ENCODE results near the gene DAPK1.
"Not testable (repeated sequence)": the region's sequence is repeated elsewhere in the genome, so short reads cannot be mapped to it uniquely, and the experiment has no call there.

The DAPK1 gene

DNA sequence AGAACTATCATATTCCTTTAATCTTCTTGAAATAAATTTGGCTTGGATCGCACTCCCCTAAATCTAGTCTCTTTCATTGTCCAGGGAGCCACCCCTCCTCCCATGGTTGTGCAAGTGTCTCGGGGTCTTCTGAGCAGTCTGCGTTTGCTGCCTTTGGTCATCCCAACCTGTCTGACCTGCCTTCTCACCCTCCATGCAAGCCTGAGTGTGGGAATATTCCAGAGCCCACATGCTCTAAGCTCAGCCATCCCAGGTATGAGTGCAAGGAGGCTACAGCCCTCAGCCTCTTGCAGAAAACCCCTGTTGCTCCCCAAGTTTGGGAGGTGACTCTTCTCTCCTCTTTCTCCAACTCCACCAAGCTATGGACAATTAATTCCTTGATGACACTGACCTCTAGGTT, 220.6 kb downstream of the DAPK1 start:
- DNase-seq, result no peak

DNA sequence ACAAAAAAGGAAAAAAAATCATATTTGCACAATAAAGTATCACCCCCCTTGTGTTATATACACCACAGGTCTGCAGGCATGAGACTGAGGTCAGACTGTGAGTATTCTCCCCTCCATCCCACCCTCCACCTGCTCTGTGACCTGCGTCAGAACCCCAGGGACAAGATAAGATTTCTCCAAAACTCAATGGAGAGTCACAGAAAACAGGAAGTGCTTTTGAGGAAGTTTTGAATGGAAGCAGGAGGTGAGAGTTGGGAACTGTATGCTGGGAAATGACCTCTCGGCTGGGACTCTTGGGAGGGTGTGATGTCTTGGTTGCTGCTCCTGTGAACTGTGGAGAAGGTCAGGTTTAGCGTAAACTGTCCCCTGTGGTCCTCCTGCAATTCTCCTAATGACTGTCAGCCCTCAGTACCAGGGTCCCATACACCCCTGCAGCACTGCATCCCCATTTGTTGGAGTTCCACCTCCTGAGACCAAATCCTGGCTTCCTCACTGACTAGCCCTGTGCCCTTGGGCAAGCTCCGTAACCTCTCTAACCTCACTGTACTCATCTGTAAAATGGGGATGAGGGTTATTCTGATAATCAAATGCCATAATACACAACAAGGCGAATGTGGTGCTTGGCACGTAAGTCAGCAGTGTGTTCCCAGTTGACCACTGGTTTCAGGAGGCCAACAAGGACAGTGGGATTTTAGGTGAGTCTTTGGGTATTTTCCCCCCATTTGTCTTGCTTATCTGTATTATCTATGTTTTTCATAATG, 221.4 kb downstream of the DAPK1 start:
- DNase-seq, result no peak

DNA sequence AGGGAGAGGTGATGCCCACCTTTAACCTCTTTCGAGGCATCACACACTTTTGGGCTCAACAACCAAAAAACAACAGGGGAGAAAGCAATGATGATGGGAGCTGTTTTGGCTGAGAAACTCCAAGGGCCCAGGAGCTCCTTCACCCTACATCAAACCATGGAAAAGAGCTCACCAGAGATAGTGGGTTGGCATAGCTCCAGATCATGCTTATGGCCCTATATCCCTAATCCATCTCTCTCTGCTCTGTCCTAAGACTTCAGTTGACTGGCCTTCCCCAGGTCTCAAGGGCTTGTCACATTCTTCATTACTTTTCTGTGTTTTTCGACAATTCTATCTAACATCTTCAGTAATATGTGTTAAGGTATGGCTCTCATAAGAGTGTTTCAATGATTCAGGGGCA, 222.5 kb downstream of the DAPK1 start:
- no peak for DNase-seq

DNA sequence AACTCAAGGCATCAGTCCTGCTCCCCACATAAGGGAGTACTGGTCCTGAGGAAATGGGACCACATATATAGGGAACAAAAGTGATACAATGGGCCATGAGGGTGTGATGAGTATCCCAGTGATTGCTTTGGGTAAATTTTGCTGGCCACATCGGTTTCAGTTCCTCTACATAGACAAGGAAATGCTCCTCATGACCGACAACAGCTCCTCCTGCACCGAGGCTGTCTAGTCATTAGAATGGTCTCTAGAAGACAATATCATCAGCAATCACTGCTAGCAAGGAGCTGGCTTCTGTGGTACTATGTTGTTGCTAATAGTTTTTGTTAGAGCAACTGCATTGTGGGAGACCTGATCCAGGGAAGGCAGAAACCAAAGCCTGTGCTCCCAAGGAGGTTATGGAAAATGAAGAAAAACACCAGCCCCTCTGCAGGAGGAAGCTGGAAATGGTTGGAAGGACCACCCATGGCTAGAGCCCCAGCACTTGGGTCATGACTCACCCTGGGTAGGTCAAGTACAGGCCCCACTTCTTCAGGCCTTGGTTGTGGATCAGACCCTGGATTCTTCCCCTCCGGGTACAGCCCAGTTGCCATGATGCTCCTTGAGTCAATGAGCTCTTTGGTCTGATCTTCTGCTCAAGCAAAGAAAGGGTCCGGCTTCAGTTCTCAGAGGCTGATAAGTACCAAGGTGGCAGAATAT, 224.9 kb downstream of the DAPK1 start:
- peak in 7 of 14 donors; percentile 7 to 43 (median 23) for DNase-seq

DNA sequence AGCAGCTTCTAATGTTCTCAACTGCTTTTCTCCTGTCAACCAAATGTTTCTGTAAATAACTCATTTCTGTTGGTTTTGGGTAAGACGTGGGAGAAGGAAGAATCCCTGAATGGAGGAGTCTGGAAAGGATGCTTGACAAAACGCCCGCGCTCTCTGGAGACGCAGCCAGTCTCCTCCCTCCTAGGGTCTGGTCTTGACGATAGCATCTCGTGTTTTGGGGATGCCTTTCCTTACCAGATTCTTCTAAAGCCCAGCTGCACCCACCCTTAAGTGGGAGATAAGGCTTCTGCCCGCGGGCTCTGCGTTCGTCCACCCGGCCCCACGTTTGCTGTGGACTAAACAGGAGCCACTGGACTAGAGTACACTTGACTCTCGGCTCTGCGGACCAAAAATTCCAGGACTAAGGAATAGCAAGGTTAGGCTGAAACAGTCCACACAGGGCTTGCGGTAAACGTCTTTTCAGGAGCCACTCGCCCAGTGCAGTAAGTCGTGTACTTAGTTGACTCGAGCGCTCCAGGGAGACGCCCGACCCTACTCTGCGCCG, 227.8 kb downstream of the DAPK1 start:
- DNase-seq, result peak in 3 of 14 donors; percentile 60 to 79 (median 67)

DNA sequence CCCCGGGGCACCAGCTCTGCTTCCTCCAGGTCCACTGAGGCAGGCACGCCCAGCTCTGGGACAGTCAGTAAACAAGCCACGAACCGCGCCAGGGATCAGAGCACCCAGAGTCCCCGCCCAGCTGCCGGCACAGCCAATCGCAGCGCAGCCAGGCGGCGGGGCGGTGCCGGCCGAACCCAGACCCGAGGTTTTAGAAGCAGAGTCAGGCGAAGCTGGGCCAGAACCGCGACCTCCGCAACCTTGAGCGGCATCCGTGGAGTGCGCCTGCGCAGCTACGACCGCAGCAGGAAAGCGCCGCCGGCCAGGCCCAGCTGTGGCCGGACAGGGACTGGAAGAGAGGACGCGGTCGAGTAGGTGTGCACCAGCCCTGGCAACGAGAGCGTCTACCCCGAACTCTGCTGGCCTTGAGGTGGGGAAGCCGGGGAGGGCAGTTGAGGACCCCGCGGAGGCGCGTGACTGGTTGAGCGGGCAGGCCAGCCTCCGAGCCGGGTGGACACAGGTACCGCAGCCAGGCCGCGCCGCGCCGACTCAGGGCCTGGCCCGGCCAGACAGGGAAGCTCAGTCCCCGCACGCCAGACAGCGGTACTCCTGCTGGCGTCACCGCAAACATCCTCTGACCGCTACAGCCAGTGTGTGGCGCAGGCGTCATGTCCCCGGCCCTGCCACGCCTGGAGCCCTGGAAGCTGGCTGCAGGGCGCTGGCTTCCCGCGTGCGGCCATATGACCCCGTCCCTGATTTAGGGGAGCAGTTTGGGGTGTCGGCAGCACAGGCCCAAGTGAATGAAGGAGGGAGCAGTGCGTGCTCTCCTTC, 228.4 kb downstream of the DAPK1 start, which contains the start of gene CTSL:
CTSL (plus strand) TSS at position 220 of the 810 bp plus-strand sequence. CDS start 1,485 bp downstream, outside the sequence.
- peak; percentile 42 to 95 (median 90) for DNase-seq

DNA sequence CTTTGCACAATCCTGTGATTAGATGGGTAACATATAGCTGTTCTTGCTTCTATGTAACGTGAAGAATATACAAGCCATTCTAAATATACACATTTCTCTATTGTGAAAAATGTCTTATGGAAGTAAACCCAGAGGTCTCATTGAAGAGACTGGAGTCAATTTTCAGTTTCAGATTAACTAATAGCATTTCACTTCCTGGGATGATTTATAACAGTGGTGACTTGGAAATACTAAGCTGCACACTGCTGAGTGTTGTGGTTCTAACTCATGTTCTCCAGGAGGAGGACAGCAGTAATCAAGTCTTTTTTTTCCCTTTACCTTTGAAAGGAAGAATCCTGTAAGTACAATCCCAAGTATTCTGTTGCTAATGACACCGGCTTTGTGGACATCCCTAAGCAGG, 231.6 kb downstream of the DAPK1 start:
- no peak for DNase-seq

DNA sequence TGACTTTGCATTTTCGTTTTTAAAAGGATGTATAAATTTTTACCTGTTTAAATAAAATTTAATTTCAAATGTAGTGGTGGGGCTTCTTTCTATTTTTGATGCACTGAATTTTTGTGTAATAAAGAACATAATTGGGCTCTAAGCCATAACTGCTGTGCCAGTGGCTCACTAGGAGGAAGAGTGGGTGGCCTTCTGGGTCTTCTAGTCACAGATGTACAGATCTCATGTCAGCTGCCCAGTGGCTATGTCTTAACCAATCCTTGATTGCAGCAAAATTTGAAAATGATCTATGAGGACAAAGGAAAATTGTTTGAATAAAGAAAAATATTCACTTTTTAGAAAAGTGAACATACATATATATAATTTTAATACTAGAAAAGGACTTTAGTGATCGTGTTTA, 233.7 kb downstream of the DAPK1 start:
- no peak for DNase-seq

DNA sequence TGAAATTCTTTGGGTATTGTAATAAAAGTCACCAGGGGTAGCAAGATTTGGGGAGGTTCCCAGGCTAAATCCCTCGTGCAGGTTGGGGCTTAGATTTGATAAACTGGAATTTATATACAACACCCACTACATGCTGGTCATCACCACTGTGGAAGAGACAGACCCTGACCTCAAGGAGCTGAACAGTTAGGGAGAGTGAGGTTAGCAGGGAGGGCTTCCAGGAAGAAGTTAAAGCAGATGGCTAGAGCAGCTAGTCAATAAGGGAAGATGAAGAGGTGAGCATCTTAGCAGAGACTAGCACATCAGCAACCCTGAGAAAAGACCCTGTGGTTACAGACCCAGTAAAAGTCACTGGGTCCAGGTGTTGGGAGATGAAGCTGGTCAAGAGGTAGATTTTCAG, 234.7 kb downstream of the DAPK1 start:
- DNase-seq, result no peak

DNA sequence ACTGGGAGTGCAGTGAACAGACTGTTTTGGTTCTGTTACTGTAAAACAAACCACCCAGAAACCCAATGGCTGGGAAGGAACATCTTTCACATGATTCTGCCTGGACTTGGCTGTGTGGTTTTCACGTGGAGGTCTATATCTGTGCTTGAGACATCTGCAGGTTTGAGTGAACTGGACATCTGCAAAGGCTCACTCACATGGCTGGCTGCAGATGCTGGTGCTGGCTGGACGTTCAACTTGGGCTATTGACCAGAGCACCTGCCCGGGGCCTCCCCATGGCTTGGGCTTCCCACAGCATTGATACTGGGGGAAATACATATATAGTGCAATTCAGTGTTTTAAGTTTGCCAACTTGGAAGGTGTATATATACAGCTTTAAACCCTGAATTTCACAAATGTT, 235.1 kb downstream of the DAPK1 start:
- no peak for DNase-seq

DNA sequence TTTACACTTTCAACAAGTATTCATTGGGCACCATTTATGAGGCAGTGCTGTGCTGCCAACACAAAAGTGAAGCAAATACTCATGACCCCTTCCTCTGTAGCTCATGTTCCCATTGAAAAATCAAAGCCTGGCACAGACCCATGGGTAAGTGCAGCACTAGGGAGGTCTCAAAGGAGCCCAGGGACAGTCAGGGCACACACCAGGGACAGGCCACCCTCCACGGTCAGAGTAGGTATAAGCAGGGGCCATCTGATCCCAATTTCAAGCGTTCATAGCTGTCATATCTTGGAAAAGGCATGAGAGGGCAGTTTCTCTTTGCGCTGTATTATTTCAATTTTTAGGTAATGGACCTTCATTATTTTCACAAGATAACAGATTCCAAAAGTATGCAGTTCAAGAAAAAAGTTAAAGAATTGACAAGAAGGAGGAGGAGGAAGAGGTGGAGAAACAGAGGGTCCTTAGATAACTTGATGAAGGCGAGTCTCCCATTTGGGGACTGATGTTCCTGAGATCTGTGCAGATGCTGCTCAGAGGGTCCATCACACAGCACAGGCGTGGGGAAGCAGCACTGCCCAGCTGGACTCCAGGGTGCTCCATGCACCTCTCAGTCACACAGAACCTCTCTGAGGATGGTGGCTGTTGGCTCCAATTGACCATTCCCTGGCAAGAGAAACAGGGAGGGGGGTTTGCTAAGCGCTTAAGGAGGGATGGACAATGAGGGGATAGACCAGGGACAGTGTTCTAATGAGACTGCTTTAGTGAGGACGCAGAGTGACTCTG, 235.8 kb downstream of the DAPK1 start:
- DNase-seq, result no peak

DNA sequence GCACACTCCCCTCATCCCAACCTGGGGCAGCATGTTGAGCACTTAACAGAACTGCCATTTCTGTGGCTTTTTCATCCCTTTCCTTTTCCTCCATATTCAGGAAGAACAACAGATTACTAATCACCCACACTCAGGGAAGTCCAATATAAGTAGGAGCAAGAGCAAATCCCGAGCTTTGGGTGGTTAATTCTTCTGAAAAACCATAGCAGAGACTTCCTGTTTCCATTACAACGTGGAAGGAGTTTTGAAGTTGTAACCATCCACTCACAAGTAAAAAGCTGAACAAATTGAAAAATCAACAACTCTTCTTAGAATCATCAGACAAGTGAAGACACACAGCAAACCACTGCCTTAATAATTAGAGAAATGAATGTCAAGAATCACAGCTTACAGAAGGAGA, 236.4 kb downstream of the DAPK1 start:
- DNase-seq, result no peak

DNA sequence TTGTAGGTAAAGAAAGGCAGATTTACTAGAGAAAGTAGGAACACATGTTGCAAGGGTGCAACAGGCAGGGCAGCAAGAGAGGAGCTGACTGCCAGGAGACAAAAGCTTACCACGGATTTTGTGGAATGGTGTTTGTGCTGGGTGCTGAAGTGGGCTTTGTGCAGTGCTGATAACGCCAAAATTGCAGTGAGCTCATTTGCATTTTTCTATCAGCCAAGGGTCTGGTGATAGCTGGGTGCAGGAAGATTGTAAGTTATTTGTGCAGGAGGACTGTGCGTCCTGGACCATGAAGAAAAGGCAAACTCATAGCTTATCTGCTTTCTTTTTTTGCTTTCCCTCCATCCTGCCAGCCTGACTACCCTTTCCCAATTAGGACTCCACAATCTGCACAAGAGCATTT, 241.9 kb downstream of the DAPK1 start:
- DNase-seq, result no peak

DNA sequence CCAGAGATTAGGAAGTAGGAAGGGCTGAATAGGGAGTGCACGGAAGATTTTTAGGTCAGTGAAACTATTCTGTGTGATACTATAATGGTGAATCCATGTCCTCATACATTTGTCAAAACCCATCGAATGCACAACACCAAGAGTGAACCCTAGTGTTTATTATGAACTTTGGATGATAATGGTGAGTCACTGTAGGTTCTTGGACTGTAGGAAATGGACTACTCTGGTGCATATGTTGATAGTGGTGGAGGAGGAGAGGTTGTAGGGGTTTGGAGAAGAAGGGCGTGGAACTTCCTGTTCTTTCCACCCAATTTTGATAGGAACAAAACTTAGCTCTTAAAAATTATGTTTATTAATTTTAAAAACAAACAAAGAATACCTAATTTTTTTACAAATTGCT, 242.5 kb downstream of the DAPK1 start:
- DNase-seq, result no peak

DNA sequence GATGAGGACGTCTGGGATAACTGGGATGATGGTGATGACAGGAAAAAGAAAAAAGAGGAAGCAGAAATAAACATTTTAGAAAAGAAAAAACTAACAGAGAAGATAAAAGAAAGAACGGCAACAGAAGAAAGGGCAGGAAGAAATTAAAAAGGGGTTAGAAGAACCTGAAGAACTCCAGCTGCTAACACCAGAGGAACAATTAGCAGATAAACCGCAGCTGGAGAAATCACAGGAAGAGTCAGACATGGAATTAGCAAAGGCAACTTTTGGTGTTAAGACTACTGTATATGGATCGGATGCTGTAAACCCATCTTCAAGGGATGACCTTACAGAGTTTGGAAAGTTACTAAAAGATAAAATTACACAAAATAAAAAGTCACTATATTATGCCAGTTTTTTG, 243.7 kb downstream of the DAPK1 start:
- no peak for DNase-seq

DNA sequence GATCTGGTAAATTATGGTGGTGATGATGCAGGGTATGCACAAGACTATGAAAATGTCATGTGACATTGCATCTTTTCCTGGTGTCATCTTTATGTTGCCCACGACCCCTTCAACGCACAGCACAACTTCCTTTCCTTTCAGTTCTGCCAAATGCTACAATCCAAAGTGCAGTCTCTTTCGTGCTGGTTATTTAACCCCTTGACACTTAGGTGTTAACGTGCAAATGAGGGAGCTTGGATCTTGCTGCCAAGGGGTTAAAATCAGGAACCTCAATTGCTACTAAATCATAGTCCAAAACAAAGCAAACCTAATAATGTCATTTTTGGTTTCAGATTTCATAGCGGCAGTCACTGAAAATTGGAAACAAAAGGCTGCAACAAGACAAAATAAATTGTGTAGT, 244.2 kb downstream of the DAPK1 start:
- DNase-seq, result no peak

DNA sequence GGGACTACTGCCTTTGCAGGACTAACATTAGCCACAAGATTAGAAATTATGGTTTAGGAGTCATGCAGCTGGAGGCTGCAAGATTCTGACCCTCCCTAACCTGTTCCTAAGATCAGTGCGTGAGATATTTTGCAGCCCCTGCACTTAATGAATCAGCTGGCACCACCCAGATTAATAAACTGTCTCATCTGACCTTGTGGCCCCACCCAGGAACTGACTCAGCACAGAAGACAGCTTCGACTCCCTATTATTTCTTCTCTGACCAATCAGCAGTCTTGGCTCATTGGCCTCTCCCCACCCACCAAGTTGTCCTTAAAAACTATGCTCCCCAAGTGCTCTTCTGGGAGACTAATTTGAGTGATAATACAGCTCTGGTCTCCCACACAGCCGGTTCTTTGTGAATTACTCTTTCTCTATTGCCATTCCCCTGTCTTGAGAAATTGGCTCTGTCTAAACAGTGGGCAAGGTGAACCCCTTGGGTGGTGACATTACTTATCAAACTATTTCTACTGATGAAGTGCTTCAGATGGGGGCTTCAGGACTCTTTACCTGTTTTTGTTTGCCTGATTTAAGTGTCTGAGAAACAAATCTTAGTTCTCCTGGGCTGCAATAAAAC, 245.3 kb downstream of the DAPK1 start:
- DNase-seq, result no peak

DNA sequence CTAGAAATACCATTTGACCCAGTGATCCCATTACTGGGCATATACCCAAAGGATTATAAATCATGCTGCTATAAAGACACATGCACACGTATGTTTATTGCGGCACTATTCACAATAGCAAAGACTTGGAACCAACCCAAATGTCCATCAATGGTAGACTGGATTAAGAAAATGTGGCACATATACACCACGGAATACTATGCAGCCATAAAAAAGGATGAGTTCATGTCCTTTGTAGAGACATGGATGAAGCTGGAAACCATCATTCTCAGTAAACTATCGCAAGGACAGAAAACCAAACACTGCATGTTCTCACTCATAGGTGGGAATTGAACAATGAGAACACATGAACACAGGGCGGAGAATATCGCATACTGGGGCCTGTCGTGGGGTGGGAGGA, 246.6 kb downstream of the DAPK1 start:
- DNase-seq, result not testable (repeated sequence)

DNA sequence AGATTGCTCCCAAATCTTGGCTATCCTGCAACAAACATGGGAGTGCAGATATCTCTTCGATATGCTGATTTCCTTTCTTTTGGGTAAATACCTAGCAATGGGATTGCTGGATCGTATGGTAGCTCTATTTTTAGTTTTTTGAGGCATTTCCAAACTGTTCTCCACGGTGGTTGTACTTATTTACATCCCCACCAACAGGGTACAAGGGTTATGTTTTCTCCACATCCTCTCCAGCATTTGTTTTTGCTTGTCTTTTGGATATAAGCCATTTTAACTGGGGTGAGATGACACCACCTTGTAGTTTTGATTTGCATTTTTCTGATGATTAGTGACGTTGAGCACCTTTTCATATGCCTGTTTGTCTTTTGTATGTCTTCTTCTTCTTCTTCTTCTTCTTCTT, 248.5 kb downstream of the DAPK1 start:
- no peak for DNase-seq

DNA sequence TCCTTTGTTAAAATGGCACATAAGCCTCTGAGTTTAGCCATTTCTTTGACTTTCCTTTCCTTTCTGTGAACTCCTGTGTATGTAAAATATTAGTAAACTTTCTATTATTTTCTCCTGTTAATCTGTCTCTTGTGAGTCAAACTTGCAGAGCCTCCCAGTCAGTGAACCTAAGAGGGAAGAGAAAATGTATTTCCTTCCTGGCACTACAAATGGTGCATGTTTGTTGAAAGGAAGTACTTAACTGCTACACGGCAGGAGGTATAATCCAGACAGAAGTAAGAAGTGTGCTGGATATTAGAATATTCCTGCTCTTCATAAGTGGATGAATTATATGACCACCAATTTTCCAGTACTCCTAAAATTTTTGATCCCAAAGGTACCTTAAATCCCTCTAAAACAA, 251.2 kb downstream of the DAPK1 start:
- DNase-seq, result no peak

DNA sequence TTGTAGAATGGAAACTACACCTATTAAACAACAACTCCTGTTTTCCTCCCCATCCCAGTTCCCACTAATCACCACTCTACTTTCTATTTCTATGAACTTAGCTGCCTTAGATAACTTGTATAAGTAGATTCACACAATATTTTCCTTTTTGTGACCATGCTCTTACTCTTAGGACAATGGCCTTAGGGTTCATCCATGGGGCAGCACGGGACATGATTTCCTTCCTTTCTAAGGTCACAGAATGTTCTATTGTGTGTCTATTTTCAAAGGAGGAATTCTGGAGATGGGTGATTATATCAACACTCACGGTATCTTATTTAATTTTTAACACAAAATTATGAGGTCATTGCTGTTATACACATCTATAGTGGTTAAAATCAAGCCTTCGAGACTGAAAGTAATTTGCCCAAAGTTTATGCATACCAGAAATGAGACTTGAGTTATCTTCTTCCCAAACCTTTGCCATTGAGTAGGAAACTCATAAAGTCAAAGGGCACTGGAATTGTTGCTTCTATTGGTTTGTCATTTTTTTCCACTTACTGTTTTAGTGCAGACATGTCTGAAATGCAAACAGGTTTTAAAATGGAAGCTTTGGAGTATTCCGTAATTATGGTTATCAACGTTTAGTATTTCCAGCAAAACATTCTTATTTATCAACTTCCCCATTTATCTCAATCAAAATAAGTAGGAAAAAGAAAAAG, 251.8 kb downstream of the DAPK1 start:
- DNase-seq, result no peak

Data from C1 segment of cervical spinal cord (tissue), 14 donors.